ENCODE measurements around the gene METTL17. TPM values are rescaled to one million over a fixed set of nuclear protein-coding genes. Genes with fewer than 3 reads are reported as not detected.

Gene METTL17
- total and polyA plus RNA-seq, 2 of the 8 experiments (the other 6 are each of a cell fraction or from before 2014, with no cell fraction given), result 73.8 to 138 TPM

DNA sequence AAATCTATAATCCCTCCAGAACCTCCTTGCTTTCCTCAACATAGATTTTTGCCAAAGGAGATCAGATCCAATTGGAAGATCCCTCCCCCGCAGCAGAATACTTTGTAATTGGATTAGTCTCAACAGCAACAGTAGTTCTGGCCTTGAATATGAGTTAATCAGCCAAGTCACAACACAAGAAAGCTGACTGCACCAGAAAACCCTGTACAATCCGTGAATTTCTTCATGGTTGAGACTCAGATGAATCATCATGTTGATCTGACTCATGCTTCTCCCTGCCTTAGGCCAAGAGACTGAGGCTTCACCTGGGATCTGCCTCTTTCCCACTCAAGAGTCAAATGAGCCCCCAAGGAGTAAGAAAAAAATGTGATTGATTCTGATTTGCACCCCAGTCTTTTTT, 3.0 kb upstream of the METTL17 start (continued):
- TF ChIP-seq TEAD4 (IDR thresholded peaks at IDR 0.05; ENCODE audit: low read depth, low read length) (no peak), KDM4A (IDR thresholded peaks at IDR 0.05; ENCODE audit: low read depth, low read length, severe bottlenecking) (no peak), SIX5 (IDR thresholded peaks at IDR 0.05; ENCODE audit: low read depth, low read length) (no peak), CBX8 (IDR thresholded peaks at IDR 0.05; ENCODE audit: borderline replicate concordance, low read depth, low read length) (no peak), POLR2AphosphoS5 (IDR thresholded peaks at IDR 0.05; ENCODE audit: low read depth, low read length) (no peak), SRF (IDR thresholded peaks at IDR 0.05; ENCODE audit: low read depth, low read length) (no peak), TAF7 (optimal IDR thresholded peaks at IDR 0.05; ENCODE audit: borderline replicate concordance, low read depth, low read length) (no peak), RAD21 (IDR thresholded peaks at IDR 0.05 in 1 of 2, conservative IDR thresholded peaks at IDR 0.05 in 1 of 2; ENCODE audit: low read depth in 2 of 2, low read length in 2 of 2) (no peak)
